T-helper 1 cell treated with Interleukin-12 subunit alpha and Interleukin-12 subunit beta and Interleukin-4 antibody, amounts not matched to agents 30 μg/mL and 1 μg/mL, for 36 hours (primary cell): ENCODE results near the gene ADAMTS12.
"Not testable (repeated sequence)": the region's sequence is repeated elsewhere in the genome, so short reads cannot be mapped to it uniquely, and the experiment has no call there.

ENCODE experiments used
- H3K27ac Mint-ChIP-seq: one replicate; pipeline ENCODE4 v1.8.0; 2021; ENCODE audit warnings: mild to moderate bottlenecking, mixed read lengths
- H3K27me3 Mint-ChIP-seq: one replicate; pipeline ENCODE4 v1.8.0; 2021; ENCODE audit warnings: low read depth, mixed read lengths
- H3K36me3 Mint-ChIP-seq: one replicate; pipeline ENCODE4 v1.8.0; 2021; ENCODE audit warnings: low read depth, mixed read lengths
- H3K4me1 Mint-ChIP-seq: one replicate; pipeline ENCODE4 v1.8.0; 2021; ENCODE audit warnings: low read depth, mixed read lengths
- H3K4me3 Mint-ChIP-seq: one replicate; pipeline ENCODE4 v1.8.0; 2021; ENCODE audit warnings: mild to moderate bottlenecking, moderate library complexity, mixed read lengths
- H3K9me3 Mint-ChIP-seq: one replicate; pipeline ENCODE4 v1.8.0; 2021; ENCODE audit warnings: mixed read lengths

The ADAMTS12 gene

DNA sequence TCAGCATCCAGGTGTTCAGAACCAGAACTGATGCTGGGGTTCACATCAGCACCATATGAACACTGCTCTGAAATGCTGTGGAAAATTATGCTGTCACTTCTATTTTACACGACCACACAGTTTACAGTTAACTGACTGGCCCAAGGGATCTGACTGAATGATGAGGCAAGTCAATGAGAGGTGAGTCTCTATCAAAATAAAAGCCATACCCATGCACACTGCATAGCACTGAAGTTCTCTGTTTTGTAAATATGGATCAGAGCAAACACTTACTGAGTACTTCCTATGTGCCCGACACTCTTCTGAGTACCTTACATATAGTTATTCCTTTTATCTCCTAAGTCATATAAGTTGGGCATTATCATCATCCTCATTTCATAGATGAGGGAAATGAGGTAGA lies 328.3 kb downstream of the ADAMTS12 start:
- Mint-ChIP-seq H3K4me3 (no peak overlapping the region), H3K9me3 (no peaks in the 10 kb centered on the region), H3K36me3 (no peaks in the 10 kb centered on the region), H3K4me1 (no peaks in the 10 kb centered on the region), H3K27me3 (no peaks in the 10 kb centered on the region), H3K27ac (no peak overlapping the region)

DNA sequence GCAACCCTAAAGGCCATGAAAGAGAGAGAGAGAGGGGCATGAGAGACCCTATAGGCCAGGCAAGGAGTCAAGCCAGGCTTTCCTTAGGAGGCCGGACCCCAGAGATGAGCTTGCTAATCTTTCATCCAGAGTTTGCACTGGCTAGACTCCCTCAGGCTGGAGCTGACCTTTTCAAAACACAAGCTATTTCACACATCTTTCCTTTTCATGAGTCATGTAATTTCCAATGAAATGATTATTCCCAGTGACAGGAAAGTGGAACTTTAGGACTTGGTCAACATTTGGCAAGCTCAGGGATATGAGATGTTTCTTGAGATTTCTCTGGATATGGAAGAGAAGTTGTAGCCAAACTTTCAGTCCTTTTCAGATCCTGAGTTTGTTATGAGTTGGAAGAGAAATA lies 333.3 kb downstream of the ADAMTS12 start:
- no peak overlapping the region for H3K4me3 Mint-ChIP-seq
- H3K27me3 Mint-ChIP-seq, result no peaks in the 10 kb centered on the region
- no peaks in the 10 kb centered on the region for H3K36me3 Mint-ChIP-seq
- no peak overlapping the region for H3K27ac Mint-ChIP-seq
- no peaks in the 10 kb centered on the region for H3K9me3 Mint-ChIP-seq
- H3K4me1 Mint-ChIP-seq, result peaks cover 4% of the 10 kb centered on the region

DNA sequence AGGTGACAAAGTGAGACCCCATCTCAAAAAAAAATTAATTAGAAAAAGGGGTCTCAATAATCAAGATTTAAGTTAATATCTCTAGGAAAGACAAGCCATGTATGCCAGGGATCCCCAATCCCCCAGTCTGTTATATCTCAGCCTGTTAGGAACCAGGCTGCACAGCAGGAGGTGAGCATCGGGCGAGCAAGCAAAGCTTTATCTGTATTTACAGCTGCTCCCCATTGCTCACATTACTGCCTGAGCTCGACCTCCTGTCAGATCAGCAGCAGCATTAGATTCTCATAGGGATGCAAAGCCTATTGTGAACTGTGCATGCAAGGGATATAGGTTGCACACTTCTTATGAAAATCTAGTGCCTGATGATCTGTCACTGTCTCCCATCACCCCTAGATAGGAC lies 334.2 kb downstream of the ADAMTS12 start:
- Mint-ChIP-seq H3K36me3 (no peaks in the 10 kb centered on the region), H3K27me3 (no peaks in the 10 kb centered on the region)

DNA sequence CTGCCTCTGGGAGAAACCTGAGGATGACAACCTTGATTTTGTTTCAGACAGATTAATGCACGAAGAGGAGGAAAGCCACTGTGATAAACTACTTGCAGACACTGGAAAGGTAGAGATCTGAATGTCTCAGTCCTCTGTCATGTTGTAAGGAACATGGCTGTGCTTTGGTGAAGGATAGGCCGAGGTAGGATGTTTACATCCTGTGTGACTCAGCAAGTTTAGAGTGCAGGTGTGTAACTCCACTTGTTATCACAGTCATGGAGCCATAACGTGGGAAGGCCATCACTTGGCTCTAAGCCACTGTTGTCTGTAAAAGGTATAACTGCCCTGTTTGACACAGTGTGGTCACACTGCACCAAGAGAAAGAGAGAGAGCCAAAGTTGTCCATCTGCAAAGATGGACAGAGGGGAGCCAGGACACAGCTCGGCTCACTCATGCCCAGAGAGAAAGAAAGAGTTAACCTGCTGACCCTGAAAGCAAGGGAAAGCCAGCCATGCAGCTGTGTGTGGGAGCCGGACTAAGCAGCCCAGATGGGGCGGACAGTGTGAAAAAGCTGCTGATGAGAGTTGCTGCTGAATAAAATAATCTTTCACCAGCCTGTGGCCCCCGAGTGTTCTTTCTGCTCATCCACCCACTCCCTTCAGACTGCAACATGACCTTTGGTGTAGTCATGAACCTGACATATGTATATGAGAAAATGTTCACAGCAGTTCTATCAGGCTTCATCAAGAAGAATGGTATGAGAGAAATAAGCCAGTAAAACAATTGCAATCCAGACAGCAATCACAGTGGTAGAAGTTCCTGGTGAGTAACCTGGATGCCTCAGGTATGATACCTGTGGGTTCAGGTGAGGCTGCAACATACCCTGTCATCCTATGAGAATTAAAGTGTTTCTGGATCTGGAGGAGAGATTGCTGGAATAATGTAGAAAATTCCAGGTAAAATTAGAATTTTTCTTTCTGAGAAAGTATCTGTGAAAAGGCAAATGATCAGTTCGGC lies 335.2 kb downstream of the ADAMTS12 start:
- no peaks in the 10 kb centered on the region for H3K9me3 Mint-ChIP-seq
- peaks cover 4% of the 10 kb centered on the region for H3K4me1 Mint-ChIP-seq
- no peak overlapping the region for H3K27ac Mint-ChIP-seq
- H3K27me3 Mint-ChIP-seq, result no peaks in the 10 kb centered on the region
- H3K36me3 Mint-ChIP-seq, result no peaks in the 10 kb centered on the region
- no peak overlapping the region for H3K4me3 Mint-ChIP-seq

More for the DNA sequence above, 334.2 kb downstream of the ADAMTS12 start:
- H3K27ac Mint-ChIP-seq, result no peak overlapping the region
- peaks cover 4% of the 10 kb centered on the region for H3K4me1 Mint-ChIP-seq
- H3K4me3 Mint-ChIP-seq, result no peak overlapping the region
- H3K9me3 Mint-ChIP-seq, result no peaks in the 10 kb centered on the region

DNA sequence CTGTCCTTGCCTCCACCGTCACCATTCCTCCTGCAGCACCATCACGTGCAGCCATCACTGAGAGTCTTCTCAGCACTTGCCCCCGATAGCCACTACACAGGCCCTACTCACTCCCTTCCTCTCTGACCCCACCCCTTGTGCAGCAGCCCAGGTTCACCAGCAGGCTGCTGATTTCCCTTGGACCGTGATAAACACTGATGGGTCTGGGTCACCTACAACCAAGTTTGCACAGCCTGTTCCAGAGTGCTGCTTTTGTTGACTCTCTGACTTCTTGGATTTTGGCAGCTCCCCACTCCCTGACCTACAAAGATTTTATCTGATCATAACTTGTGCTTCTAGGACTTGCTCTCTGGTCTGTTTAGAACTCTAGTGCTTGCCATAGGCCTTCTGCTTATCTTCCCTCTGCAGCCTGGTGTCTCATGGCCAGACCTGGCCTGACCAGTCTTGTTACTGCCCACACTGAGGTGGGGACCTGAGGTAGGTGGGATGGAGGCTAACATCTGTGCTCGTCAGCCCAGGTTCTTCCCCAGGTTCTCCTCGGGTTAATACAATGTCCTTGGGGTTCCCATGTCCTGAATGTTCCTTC lies 341.7 kb downstream of the ADAMTS12 start:
- no peaks in the 10 kb centered on the region for H3K4me1 Mint-ChIP-seq

DNA sequence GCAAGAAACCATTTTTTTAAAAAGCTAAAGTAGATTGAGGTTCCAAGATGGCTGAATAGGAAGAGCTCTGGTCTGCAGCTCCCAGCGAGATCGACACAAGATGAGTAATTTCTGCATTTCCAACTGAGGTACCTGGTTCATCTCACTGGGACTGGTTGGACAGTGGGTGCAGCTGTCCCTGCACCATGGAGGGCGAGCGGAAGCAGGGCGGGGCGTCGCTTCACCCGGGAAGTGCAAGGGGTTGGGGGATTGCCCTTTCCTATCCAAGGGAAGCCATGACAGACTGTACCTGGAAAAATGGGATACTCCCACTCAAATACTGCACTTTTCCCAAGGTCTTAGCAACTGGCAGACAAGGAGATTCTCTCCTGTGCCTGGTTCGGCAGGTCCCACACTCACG lies 352.0 kb downstream of the ADAMTS12 start:
- H3K36me3 Mint-ChIP-seq, H3K9me3 Mint-ChIP-seq, H3K4me1 Mint-ChIP-seq, H3K27me3 Mint-ChIP-seq, H3K4me3 Mint-ChIP-seq, H3K27ac Mint-ChIP-seq: not testable (repeated sequence)

More for the DNA sequence above, 341.7 kb downstream of the ADAMTS12 start:
- H3K27ac Mint-ChIP-seq, result no peak overlapping the region
- no peaks in the 10 kb centered on the region for H3K9me3 Mint-ChIP-seq
- no peak overlapping the region for H3K4me3 Mint-ChIP-seq
- no peaks in the 10 kb centered on the region for H3K36me3 Mint-ChIP-seq
- no peaks in the 10 kb centered on the region for H3K27me3 Mint-ChIP-seq

DNA sequence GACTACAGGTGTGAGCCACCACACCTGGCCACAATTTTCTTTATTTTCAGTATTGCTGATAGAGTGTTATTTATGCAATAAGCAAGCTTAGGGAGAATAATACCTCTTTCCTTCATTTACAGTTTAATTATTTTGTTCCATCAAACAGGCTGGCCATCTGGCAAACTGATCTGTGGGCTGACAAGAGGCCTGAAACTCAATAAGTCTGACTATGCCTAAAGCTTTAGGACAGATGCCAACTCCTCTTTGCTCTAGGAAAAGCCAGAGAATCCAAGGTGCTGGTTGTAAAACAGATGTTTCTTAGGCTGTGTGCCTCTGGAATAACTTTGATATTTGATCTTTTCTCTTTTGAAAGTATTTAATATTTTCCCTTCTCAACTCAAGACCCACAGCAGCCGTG lies 352.6 kb downstream of the ADAMTS12 start:
- Mint-ChIP-seq H3K4me3 (no peak overlapping the region), H3K9me3 (no peaks in the 10 kb centered on the region), H3K36me3 (no peaks in the 10 kb centered on the region), H3K27ac (no peak overlapping the region), H3K27me3 (no peaks in the 10 kb centered on the region), H3K4me1 (no peaks in the 10 kb centered on the region)

DNA sequence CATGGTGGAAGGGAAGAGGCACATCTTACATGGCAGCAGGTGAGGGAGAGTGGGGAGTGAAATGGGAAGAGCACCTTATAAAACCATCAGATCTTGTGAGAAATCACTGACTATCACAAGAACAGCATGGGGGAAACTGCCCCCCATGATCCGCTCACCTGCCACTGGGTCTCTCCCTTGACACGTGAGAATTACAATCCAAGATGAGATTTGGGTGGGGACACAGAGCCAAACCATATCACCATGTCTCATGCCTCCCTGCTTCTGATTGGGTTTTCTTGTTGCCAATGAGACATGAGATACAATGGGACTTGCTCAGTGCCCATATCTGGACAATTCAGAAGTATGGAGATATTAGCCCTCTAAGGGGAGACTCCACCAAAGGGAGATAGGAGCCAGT lies 353.6 kb downstream of the ADAMTS12 start:
- Mint-ChIP-seq H3K4me3 (no peak overlapping the region), H3K4me1 (no peaks in the 10 kb centered on the region), H3K27ac (no peak overlapping the region), H3K36me3 (no peaks in the 10 kb centered on the region), H3K9me3 (no peaks in the 10 kb centered on the region), H3K27me3 (no peaks in the 10 kb centered on the region)

DNA sequence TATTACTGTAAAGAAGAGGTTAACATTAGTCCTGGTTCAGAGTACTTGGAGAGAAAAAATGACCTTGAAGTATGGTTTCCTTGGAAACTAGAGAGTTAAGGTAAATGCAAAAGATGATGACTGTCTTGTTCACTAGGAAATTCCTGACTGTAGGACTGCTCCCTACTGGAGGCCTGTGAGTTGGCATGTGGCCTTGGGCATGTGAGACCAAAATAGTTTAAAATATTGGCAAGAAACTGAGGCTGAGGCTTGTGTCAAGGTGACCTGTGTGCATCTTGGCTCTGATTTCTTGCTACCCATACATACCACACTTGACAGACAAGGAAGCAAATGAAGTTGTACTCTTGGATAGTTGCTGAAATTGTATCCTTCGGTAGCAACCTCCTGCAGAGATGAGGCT lies 354.6 kb downstream of the ADAMTS12 start:
- Mint-ChIP-seq H3K36me3 (no peaks in the 10 kb centered on the region), H3K27ac (no peak overlapping the region), H3K4me1 (no peaks in the 10 kb centered on the region), H3K27me3 (no peaks in the 10 kb centered on the region), H3K4me3 (no peak overlapping the region), H3K9me3 (no peaks in the 10 kb centered on the region)

DNA sequence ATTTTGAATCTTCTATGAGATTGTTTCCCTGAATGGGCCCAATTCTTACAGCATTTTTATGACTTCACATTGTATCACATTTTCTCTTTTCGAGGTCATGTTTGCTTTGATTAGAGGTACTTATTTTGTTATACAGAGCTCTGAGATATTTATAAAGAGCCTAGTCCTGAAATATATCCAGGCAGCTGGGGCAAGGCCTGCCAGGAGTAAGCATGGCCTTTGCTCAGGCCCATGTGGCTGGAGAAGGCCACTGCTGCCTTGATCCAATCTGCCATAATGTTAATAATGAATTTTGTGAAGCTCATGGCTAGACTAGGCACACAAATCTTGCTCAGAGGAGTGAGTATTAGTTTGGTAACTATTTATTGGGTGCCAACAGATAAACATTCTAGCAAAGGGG lies 355.0 kb downstream of the ADAMTS12 start:
- Mint-ChIP-seq H3K27me3 (no peaks in the 10 kb centered on the region), H3K36me3 (no peaks in the 10 kb centered on the region), H3K4me3 (no peak overlapping the region), H3K9me3 (no peaks in the 10 kb centered on the region), H3K4me1 (no peaks in the 10 kb centered on the region), H3K27ac (no peak overlapping the region)

DNA sequence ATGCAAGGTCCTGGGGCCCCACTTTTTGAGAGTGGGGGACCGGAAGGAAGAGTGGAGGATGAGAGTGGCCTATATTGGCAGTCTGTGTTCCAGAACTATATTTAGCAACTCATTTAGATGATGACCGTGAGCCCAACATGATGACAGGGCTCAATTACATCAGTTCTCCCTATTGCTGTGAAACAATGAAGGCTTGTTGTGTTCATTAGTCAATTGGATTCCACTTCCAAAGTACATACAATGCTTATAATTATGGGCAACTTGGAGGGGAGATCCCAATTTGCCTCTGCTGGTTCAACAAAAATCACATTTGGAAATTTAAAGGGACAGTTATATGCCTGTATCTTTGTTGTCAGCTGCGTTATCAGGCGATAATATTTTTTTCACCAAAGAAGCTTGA lies 360.0 kb downstream of the ADAMTS12 start:
- no peak overlapping the region for H3K27ac Mint-ChIP-seq
- H3K4me3 Mint-ChIP-seq, result no peak overlapping the region
- H3K27me3 Mint-ChIP-seq, result no peaks in the 10 kb centered on the region
- H3K4me1 Mint-ChIP-seq, result no peaks in the 10 kb centered on the region
- H3K9me3 Mint-ChIP-seq, result no peaks in the 10 kb centered on the region
- no peaks in the 10 kb centered on the region for H3K36me3 Mint-ChIP-seq

DNA sequence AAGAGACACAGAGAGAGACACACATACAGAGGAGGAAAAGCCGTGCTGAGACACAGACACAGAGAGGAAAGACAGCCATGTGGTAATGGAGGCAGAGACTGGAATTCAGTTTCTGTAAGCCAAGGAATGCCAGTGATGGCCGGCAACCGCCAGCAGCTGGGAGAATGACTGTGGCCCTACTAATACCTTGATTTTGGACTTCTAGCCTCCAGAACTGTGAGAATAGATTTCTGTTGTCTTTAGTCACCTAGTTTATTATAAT lies 360.8 kb downstream of the ADAMTS12 start:
- Mint-ChIP-seq H3K27ac (no peak overlapping the region), H3K36me3 (no peaks in the 10 kb centered on the region), H3K27me3 (no peaks in the 10 kb centered on the region), H3K4me1 (no peaks in the 10 kb centered on the region), H3K4me3 (no peak overlapping the region), H3K9me3 (no peaks in the 10 kb centered on the region)

DNA sequence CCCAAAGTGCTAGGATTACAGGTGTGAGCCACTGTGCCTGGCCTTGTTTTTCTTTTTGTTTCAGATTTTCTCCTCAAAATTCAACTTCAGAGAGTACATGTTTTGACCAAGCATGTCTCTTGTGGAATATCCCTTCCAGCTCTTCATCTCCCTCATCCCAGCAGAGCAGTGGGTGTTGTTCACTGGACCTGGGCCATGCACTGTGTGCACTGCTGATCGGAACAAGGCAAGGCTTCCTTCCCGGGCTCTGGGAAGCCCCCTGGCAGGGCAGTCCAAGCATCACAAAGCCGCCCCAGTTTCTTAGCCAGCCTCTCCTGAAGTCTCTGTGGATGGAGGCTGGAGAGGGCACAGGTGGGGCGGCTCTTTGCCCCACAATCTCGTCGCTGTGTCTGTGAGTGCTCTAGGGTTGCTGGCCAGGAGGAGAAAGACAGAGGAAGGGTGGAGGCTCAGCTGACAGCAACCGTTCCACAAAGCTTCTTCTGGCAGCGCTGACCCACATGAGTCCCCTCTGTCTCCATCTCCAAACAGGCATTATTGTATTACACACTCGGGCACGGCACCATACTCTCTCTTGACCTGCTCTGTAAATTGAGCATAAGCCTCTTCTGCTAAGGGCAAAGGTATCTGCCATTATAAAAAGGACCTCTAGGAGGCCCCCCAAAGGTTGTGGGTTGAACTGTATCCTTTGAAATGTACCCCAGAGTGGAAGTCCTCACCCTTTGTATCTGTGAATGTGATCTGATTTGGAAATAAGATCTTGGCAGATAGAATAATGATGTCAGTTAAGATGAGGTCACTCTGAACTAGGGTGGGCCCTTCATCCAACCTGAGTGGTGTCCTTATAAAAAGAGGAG lies 361.4 kb downstream of the ADAMTS12 start:
- Mint-ChIP-seq H3K4me1 (no peaks in the 10 kb centered on the region), H3K36me3 (no peaks in the 10 kb centered on the region), H3K27me3 (no peaks in the 10 kb centered on the region), H3K9me3 (no peaks in the 10 kb centered on the region), H3K4me3 (no peak overlapping the region), H3K27ac (no peak overlapping the region)

DNA sequence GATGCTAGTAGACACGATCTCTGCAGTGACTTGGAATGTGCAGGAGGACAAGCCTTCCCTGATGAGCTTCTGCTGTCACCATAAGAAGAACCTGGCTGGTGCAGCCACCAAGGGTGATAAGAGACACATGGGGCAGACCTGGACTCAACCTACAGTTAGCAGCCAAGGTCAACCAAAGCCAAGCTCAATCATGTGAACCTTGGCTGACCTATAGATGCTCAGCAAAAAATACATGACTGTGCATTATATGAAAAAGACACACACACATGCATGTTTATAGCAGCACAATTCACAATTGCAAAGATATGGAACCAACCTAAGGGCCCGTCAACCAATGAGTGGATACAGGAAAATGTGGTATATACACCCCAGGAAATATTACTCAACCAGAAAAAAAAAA lies 364.1 kb downstream of the ADAMTS12 start:
- Mint-ChIP-seq H3K4me1 (no peaks in the 10 kb centered on the region), H3K9me3 (no peaks in the 10 kb centered on the region), H3K27me3 (no peaks in the 10 kb centered on the region), H3K4me3 (no peak overlapping the region), H3K27ac (no peak overlapping the region), H3K36me3 (no peaks in the 10 kb centered on the region)

DNA sequence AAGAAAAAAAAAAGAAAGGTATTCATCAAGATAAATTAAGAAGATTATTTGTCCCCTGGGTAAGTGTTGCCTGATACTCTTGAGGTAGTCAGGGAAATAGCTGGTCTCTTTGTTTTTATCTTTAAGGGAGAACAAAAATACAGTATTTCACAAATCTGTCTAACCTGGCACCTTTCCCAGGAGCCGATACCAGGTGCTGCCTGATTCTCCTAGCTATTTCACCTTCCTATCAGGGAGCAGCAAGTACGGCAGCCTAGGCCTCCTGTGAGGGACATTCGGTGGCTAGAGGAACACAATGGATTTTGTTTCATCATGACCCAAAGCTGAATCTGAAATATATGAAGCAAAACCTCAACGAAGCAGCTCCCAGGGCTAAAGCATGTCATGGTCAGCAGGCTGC lies 365.0 kb downstream of the ADAMTS12 start:
- no peak overlapping the region for H3K27ac Mint-ChIP-seq
- no peaks in the 10 kb centered on the region for H3K36me3 Mint-ChIP-seq
- H3K9me3 Mint-ChIP-seq, result no peaks in the 10 kb centered on the region
- no peaks in the 10 kb centered on the region for H3K4me1 Mint-ChIP-seq
- no peak overlapping the region for H3K4me3 Mint-ChIP-seq
- H3K27me3 Mint-ChIP-seq, result no peaks in the 10 kb centered on the region
